Measurements from ENCODE around the gene MRTFA. TPM values are rescaled to one million over a fixed set of nuclear protein-coding genes. Genes with fewer than 3 reads are reported as not detected.

The MRTFA gene
- total and polyA plus RNA-seq, 5 experiments from 2014 or later, result 10.7 to 122 (median 31.0) TPM

DNA sequence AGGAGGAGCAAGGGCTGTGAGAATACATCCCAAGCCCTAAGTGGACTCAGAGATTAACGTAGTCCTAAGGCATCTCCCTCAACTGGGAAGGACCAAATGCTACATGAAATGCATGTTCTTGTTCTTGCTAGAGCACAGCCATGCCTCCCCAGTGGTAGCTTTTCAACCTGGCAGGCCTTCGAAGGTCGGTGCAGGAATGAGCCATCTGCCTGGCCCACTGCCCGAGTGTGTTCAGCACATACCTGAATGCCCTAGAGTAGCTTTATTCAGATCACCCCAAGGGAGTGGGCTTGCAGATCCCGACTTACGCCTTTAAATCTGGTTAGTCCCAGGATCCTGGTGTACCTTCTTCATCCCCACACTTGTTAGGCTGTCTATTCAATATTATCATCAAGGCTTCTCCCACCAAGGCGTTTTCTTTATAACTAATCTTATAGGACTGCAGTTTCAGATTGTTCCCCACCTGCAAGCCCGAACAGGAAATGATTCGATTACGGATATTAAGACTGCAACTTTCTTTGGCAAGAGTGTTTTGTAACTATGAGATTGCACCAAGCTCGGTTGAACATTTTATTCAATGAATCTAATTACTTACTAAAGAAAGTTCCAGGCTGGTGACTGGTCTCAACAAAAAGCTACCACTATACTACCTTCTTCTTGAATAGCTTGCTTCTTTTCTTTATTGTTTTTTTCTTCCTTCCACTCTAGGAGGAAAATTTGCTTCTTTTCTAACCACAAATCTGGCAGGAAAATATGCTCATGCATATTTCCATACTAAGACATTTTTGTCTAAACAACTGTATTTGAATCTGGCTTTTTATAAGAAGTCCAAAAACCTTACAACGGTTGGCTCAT, 150.5 kb downstream of the MRTFA start:
- Mint-ChIP-seq H3K4me1 (peaks cover 9 to 44% (median 37%) of the 10 kb centered on the region in 4 donors), H3K4me3 (peak overlapping the region in 5 of 10 donors; percentile 7 to 43 (median 32)), H3K27me3 (no peaks in the 10 kb centered on the region), H3K9me3 (no peaks in the 10 kb centered on the region), H3K36me3 (peaks cover 0 to 16% (median 3%) of the 10 kb centered on the region in 3 donors), H3K27ac (peak overlapping the region in 7 of 10 donors; percentile 9 to 63 (median 50))
- POLR2A ChIA-PET, result interaction anchor here (1.4 to 5.9 kb wide), 3 partner anchors 23 to 50 kb away, joined by 4 to 23 read pairs (median 4); no protein-coding TSS in a partner anchor
- DNase-seq, result no peak
- no peak for ATAC-seq

DNA sequence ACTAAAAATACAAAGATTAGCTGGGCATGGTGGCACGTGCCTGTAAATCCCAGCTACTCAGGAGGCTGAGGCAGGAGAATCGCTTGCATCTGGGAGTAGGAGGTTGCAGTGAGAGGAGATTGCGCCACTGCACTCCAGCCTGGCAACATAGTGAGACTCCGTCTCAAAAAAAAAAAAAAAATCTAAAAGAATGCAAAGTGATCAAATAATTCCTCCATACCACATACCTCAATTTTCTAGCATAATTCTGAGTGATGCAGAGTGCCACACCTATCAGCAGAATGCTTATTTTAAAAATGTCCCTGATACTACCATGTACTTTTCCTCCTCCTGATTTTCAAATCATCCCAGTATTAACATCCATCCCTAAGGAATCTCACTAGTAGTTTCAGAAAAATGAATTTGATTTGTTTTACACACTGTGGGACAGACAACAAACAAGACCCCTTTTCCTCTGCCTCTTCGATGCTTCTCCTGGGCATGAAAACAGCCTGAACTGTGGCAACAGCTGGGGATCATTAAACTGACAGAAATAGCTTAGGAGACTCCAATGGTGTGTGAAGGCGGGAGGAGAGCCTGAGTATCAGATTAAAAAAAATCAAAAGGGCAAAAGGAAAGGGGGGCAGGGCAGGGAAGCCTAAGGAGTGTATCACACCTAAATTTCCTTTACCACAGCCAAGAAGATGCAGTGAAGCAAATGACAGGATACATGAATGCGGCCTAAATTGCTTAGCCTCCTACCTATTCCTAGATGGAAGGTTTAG, 151.4 kb downstream of the MRTFA start:
- Mint-ChIP-seq H3K27me3 (no peaks in the 10 kb centered on the region), H3K27ac (peak overlapping the region in 4 of 10 donors; percentile 13 to 64 (median 42)), H3K4me3 (peak overlapping the region in 1 of 10 donors; percentile 12), H3K36me3 (peaks cover 0 to 13% (median 2%) of the 10 kb centered on the region in 3 donors), H3K9me3 (no peaks in the 10 kb centered on the region), H3K4me1 (peaks cover 9 to 49% (median 40%) of the 10 kb centered on the region in 4 donors)
- DNase-seq (no peak), ATAC-seq (no peak)
- POLR2A ChIA-PET, result interaction anchor here (0.6 to 5.9 kb wide), 4 partner anchors 45 to 262 kb away, joined by 3 to 23 read pairs (median 4); no protein-coding TSS in a partner anchor

GRCh38 chr22:40482886-40483285, 153.6 kb downstream of the MRTFA start:
- POLR2A ChIA-PET, result interaction anchor here (1.4 kb wide), 1 partner anchor 18 kb away, joined by 3 read pairs; no protein-coding TSS in a partner anchor
- no peak overlapping the region for H3K4me3 Mint-ChIP-seq
- peaks cover 0 to 8% (median 0%) of the 10 kb centered on the region in 3 donors for H3K36me3 Mint-ChIP-seq
- no peaks in the 10 kb centered on the region for H3K9me3 Mint-ChIP-seq
- H3K27me3 Mint-ChIP-seq, result no peaks in the 10 kb centered on the region
- peaks cover 13 to 58% (median 54%) of the 10 kb centered on the region in 4 donors for H3K4me1 Mint-ChIP-seq
- DNase-seq, result no peak
- no peak overlapping the region for H3K27ac Mint-ChIP-seq
- ATAC-seq, result no peak

DNA sequence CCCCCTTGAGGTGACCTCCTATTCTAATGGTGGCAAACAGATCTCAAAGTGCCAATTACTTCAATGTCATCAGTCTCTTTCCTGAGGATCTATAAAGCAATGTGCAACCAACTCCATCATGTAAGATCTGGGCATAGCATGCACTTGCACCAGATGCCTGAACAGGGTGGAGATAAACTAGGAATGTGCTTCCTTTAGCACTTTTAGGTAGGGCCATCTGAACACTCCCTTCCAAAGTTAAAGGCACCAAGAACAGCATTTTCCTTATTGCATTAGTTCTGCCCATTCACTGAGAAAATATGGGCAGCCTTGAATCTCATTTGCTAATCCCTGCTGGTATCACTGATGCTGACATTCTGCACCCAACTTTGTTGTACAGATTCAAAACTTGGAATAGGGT, 154.1 kb downstream of the MRTFA start:
- no peaks in the 10 kb centered on the region for H3K9me3 Mint-ChIP-seq
- H3K4me1 Mint-ChIP-seq, result peaks cover 14 to 54% (median 53%) of the 10 kb centered on the region in 4 donors
- DNase-seq, result no peak
- H3K27ac Mint-ChIP-seq, result no peak overlapping the region
- no peak for ATAC-seq
- H3K27me3 Mint-ChIP-seq, result no peaks in the 10 kb centered on the region
- H3K36me3 Mint-ChIP-seq, result peaks cover 0 to 8% (median 0%) of the 10 kb centered on the region in 3 donors
- POLR2A ChIA-PET, result interaction anchor here (0.6 to 1.4 kb wide), 4 partner anchors 18 to 948 kb away, joined by 3 read pairs; no protein-coding TSS in a partner anchor
- H3K4me3 Mint-ChIP-seq, result no peak overlapping the region

- peaks cover 8 to 51% (median 50%) of the 10 kb centered on the region in 4 donors for H3K4me1 Mint-ChIP-seq
- DNase-seq (no peak), ATAC-seq (no peak)
- H3K4me3 Mint-ChIP-seq, result peak overlapping the region in 1 of 10 donors; percentile 54
- H3K36me3 Mint-ChIP-seq, result peaks cover 0 to 10% (median 0%) of the 10 kb centered on the region in 3 donors
- H3K27ac Mint-ChIP-seq, result peak overlapping the region in 4 of 10 donors; percentile 22 to 82 (median 48)
- no peaks in the 10 kb centered on the region for H3K9me3 Mint-ChIP-seq
- H3K27me3 Mint-ChIP-seq, result no peaks in the 10 kb centered on the region
- POLR2A ChIA-PET, result no interaction called here
Measured at GRCh38 chr22:40480996-40481395, 155.5 kb downstream of the MRTFA start.

- no peak for ATAC-seq
- POLR2A ChIA-PET, result interaction anchor here (0.7 to 2.0 kb wide), 3 partner anchors 16 to 406 kb away, joined by 3 to 11 read pairs (median 3); no protein-coding TSS in a partner anchor
- Mint-ChIP-seq H3K27me3 (no peaks in the 10 kb centered on the region), H3K27ac (peak overlapping the region in 2 of 10 donors; percentile 73 to 74), H3K9me3 (no peaks in the 10 kb centered on the region), H3K36me3 (peaks cover 0 to 10% (median 0%) of the 10 kb centered on the region in 3 donors), H3K4me1 (peaks cover 8 to 46% (median 44%) of the 10 kb centered on the region in 4 donors), H3K4me3 (no peak overlapping the region)
- DNase-seq, result no peak
Measured at GRCh38 chr22:40479887-40480538, 156.5 kb downstream of the MRTFA start.

GRCh38 chr22:40479126-40479800, 157.3 kb downstream of the MRTFA start:
- no peak overlapping the region for H3K4me3 Mint-ChIP-seq
- H3K27ac Mint-ChIP-seq, result peak overlapping the region in 7 of 10 donors; percentile 19 to 74 (median 52)

DNA sequence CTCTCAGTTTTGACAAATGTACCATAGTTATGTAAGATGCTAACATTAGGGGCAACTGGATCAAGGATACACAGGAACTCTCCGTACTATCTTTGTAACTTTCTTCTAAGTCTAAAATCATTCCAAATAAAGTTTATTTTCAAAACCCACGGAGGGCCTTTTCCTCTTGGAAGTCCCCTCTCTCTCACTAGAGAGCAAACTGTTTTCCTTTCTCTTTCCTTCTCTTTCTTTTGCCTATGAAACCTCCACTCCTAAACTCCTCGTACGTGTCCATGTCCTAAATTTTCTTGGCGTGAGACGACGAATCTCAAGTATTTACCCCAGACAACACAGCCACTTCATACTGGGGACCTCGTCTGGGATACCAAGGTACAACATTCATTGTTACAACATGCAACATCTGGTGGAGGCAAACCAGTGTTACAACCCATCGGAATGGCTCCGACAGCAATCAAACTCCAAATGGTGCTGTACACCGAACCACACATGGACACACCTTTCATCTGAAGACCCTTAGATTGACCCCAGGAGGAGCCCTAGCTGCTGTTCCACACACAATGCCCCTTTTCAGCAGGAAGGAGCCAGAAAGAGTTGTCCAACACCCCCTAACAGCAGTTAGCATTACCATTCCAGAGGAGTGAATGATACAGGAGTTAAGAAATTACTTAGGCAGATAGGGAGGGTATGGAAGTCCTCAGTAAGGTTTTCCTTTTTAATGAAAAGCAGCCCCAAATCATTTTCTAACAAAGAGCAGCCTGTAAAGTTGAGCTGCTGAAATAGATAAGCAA, 158.0 kb downstream of the MRTFA start:
- POLR2A ChIA-PET, result interaction anchor here (0.8 to 2.0 kb wide), 3 partner anchors 27 to 42 kb away, joined by 4 to 11 read pairs (median 4); no protein-coding TSS in a partner anchor
- DNase-seq (no peak), ATAC-seq (no peak)
- Mint-ChIP-seq H3K36me3 (peaks cover 0 to 6% (median 0%) of the 10 kb centered on the region in 3 donors), H3K4me1 (peaks cover 8 to 48% (median 44%) of the 10 kb centered on the region in 4 donors), H3K27me3 (no peaks in the 10 kb centered on the region), H3K4me3 (no peak overlapping the region), H3K9me3 (no peaks in the 10 kb centered on the region), H3K27ac (peak overlapping the region in 6 of 10 donors; percentile 2 to 52 (median 22))

More at GRCh38 chr22:40479126-40479800, 157.3 kb downstream of the MRTFA start:
- Mint-ChIP-seq H3K27me3 (no peaks in the 10 kb centered on the region), H3K9me3 (no peaks in the 10 kb centered on the region), H3K4me1 (peaks cover 8 to 47% (median 44%) of the 10 kb centered on the region in 4 donors), H3K36me3 (peaks cover 0 to 10% (median 0%) of the 10 kb centered on the region in 3 donors)
- no peak for ATAC-seq
- no peak for DNase-seq
- POLR2A ChIA-PET, result interaction anchor here (0.7 to 2.0 kb wide), 5 partner anchors 16 to 405 kb away, joined by 3 to 11 read pairs (median 4); no protein-coding TSS in a partner anchor

DNA sequence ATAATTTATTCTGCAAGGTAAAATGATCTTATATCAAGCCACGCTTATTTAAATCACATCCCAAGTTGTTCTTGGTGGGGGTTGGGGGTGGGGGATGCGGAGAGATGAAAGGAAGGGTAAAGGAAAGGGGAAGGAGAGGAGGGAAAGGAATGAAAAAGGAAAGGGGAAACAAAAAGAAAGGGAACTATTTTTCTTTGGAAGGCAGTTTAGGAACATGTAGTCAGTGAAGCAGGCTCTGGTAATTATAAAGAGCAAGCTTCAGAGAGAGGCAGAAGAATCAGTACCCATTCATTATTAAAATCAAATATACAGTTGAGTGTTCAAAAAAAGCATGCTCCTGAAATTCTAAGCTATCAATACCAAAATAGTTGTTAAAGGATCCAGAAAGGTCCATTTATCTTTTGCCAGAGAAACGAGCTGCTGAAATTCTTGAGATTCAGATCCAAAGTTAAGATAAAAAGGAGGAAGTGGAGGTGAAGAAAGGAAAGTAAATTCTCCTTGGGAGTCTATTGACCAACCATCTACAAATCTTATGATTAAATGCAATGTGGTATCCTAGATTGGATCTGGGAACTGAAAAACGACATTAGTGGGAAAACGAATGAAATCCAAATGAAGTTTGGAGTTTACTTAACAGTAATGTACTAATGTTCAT, 158.7 kb downstream of the MRTFA start:
- Mint-ChIP-seq H3K4me3 (peak overlapping the region in 1 of 10 donors; percentile 52), H3K9me3 (no peaks in the 10 kb centered on the region), H3K4me1 (peaks cover 8 to 48% (median 44%) of the 10 kb centered on the region in 4 donors), H3K27ac (peak overlapping the region in 5 of 10 donors; percentile 30 to 76 (median 35)), H3K27me3 (no peaks in the 10 kb centered on the region), H3K36me3 (peaks cover 0 to 6% (median 0%) of the 10 kb centered on the region in 3 donors)
- ATAC-seq, result no peak
- POLR2A ChIA-PET, result interaction anchor here (0.6 to 2.0 kb wide), 2 partner anchors 31 to 41 kb away, joined by 3 to 11 read pairs; no protein-coding TSS in a partner anchor
- DNase-seq, result no peak

GRCh38 chr22:40476341-40476740, 160.2 kb downstream of the MRTFA start:
- H3K36me3 Mint-ChIP-seq, result peaks cover 0 to 4% (median 0%) of the 10 kb centered on the region in 3 donors
- ATAC-seq, result no peak
- peaks cover 9 to 51% (median 44%) of the 10 kb centered on the region in 4 donors for H3K4me1 Mint-ChIP-seq
- no peaks in the 10 kb centered on the region for H3K9me3 Mint-ChIP-seq
- H3K27me3 Mint-ChIP-seq, result no peaks in the 10 kb centered on the region
- H3K27ac Mint-ChIP-seq, result peak overlapping the region in 3 of 10 donors; percentile 60 to 89 (median 71)
- H3K4me3 Mint-ChIP-seq, result no peak overlapping the region
- POLR2A ChIA-PET, result no interaction called here
- DNase-seq, result no peak
